GM18868 (cell line): Measurements from ENCODE around the gene PI4KA.
"Not testable (repeated sequence)": the region's sequence is repeated elsewhere in the genome, so short reads cannot be mapped to it uniquely, and the experiment has no call there.

Experiments
- ATAC-seq: cut with Tn5 transposase; IDR thresholded peaks from one replicate; pipeline ENCODE4 v1.9.1; 2021; ENCODE audit warnings: mild to moderate bottlenecking, moderate library complexity; ENCODE audit not compliant: unreplicated experiment

The PI4KA gene

DNA sequence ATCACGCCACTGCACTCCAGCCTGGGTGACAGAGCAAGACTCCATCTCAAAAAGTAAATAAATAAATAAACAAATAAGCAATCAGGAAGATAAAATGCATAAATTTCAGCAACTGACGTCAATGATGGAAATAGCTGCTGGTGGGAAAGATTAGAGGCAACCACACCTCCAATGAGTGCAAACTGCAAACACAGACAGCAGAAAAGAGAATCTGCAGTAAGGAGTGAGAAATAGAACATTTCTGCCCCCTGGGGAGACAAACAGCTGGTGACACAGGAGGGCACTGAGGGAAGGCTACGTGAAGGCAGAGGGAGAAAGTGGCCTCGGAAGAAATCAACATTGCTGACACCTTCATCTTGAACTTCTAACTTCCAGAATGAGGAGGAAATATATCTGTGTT is 6.5 kb downstream of the PI4KA start:
- ATAC-seq = no peak

DNA sequence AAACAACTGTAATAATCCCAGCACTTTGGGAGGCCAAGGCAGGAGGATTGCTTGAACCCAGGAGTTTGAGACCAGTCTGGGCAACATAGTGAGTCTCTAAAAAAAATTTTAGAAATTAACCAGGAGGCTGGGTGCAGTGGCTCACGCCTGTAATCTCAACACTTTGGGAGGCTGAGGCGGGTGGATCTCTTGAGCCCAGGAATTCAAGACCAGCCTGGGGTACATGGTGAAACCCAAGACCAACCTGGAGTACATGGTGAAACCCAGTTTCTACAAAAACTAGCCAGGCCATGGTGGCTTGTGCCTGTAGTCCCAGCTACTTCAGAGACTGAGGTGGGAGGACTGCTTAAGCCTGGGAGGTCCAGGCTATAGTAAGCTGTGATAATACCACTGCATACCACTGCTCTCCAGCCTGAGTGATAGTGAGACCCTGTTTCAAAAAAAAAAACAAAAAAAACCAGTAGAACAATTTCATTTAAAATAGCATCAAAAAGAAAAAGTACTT is 11.2 kb downstream of the PI4KA start:
- ATAC-seq = no peak

DNA sequence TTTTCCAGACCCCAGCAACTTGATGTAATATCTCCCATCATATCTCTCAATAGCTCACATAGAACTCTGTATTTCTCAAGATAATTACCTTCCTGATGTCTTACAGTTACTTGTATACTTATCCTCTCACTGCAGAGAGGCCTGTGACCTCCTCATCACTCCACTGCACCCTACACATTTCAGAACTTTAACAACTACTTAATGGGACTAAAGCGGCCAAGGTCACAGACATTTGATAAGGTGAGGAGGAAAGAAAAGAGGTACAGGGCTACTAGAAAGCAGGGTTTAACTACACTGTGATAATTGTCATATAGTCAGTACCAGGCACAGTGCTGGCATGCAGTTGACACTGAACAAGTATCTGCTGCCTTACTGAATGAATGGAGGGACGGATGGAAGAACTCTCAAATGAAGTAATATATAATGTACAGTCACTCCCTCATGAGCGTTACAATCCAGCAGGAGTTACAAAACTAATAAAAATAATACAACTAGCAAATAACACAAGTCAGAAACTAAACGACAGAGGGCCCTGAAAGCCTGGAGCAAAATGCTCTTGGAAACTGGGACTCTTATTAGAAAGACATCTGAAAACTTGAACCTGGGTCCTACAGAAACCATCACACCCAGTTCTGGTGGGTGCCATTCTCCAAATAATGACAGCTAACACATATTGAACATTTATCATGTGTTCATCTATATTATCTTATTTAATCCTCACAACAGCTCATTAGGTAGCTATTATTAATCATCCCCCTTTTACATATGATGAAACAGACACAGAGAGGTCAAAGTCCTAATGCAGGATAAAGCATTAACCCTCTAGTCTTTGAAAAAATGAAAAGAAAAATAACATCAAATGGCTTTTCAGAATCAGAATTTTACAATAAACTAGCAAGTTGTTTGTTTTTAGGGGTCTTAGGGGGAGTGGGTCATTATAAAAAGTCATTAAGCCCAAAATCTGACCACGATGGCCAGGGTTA is 14.3 kb downstream of the PI4KA start:
- no peak for ATAC-seq

DNA sequence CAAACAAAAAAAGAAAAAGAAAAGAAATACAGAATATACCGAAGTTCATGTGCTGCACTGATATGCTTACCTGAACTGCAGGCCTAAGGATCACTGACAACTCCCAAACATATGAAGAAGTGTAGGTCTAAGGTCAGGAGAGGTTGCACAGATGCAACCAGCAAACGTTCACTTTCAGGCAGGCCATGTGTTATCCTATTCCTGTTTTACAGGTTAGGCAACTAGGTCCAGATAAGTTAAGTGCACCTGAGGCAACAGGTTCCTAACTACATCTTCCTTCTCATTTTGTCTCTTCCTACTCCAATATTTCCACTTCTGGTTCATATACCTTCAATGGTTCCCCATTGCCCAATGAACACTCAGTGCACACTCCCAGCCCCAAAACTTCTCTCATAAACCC is 15.1 kb downstream of the PI4KA start:
- ATAC-seq = no peak

DNA sequence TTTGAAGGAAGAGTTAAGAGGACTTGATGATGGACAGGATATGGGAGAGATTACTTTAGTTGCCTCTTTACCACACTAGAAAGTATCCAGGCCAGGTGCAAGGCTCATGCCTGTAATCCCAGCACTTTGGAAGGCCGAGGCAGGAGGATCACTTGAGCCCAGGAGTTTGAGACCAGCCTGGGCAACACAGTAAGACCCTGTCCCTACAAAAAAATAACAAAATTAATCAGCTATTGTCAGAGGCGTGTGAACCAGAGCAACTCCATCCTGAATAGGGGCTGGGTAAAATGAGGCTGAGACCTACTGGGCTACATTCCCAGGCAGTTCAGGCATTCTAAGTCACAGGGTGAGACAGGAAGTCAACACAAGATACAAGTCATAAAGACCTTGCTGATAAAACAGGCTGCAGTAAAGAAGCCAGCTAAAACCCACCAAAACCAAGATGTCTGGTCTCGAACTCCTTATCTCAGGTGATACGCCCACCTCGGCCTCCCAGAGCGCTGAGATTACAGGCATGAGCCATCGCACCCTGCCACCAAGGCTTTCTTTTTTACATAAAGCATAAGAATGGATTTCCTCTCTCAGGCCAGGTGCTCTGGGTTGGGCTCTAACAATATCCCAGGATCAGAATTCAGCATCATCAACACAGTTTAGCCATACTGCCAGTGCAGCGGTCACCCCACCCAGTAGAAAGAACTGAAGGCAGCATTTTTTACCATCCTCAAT is 17.8 kb downstream of the PI4KA start:
- ATAC-seq = no peak

DNA sequence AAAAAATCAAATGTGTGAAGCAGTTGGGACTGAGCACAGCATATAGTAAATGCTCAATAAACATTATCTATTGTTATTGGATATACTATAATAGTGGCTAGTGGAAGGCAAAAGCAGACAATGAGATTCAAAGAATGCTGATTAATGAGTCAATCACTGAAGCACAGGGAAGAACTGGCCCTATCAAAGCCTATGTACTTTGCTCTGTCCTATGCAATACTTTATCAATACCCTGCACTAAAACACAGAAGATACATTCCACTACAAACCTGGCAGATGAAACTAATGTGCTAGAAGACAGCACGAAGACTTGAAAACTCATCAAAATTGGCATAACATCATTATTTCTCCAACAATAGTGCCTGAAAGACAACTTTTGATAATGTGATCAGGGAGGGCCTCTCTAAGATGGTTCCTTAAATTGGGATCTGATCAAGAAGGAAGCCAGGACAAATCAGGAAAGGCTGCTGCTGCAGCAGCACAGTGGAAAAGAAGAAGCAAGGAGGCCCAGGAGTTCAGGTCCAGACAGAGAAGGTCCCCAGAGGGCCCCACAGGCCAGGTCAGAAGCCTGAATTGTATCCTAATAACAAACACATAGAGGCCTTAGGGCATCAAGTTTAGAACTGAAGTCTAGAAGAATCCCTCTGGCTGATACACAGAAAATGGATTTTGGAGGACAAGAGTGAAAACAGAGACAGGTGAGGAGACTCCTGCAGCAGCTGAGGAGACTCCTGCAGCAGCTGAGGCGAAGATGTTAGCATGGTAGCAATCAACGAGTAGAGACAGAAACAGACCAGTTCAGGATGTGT is 18.6 kb downstream of the PI4KA start:
- ATAC-seq = no peak

DNA sequence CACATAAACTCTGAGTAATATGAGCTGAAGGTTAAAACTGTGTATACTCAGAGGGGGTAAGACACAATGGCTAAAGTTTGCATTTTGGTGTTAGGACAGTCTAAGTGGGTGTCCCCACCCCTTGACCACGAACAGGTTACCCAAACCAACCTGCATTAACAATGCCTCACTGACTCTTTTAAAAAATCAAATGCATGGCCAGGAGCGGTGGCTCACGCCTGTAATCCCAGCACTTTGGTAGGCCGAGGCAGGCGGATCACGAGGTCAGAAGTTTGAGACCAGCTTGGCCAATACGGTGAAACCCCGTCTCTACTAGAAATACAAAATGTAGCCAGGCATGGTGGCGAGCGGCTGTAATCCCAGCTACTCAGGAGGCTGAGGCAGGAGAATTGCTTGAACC is 19.3 kb downstream of the PI4KA start:
- not testable (repeated sequence) for ATAC-seq

DNA sequence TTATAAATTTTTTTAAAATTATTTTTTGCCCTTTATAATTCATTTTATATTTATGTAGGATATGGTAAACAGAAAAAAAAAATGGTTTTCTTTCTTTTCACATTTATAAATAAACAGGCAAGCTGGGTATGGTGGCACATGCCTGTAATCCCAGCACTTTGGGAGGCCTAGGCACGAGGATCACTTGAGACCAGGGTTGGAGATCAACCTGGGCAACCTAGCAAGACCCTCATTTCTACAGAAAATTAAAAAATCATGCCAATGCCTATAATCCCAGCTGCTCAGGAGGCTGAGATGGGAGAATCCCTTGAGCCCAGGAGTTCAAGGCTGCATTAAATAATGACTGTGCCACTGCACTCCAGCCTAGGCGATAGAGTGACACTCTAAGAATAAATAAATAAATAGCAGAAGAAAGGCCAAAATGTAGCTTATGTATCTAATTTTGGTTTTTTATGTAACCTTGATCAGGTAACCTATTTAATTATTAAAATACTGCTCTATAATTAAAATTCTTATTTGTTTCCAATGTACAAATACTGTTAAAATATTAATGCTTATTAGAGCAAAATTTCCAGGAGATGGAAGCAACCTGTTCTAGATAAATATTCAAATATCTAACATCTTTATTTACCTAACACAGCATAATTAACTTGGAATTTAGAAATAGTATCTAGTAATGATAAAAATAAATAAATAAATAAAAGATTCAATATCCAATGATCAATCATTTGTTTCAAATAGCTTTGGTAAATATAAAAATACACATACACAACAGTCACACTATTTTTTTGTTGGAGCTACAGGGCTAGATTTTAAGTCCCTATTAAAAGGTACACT is 21.4 kb downstream of the PI4KA start:
- no peak for ATAC-seq

DNA sequence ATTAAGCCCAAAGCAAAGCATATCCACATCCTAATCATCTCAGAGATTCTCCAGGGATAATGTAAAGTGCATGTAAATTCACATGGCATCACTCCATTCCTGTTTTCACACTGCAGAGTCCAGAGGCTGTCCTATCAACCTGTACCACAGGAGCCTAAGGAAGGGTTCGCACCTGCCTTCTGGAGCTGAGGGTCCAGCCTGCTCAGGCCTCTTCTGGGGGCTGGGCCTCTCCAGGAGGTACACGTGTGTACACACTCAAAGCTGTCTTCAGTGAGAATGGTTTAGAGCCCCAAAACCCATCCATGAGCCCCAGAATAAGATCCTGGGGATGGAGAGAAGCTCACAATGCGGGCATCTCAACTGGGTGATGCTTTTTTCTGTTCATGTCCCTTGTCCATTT is 23.9 kb downstream of the PI4KA start:
- ATAC-seq = no peak

DNA sequence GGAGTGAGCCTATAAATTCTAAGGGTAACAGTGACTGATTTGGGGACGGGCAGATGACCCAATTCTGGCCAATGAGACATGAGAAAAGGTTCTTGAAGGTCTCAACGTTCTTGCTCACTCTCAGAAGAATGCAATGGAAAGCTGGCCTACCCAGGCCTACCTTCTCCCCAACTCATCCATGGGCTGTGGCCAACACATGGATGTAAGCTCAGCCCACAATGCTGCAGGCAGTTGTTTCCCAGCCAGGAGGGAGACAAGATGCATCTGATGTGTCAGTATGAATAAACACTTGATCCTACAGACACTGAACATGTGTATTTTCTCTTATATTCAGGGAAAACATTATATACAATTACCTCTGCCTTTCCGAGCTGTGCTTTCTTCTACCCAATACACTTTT is 24.4 kb downstream of the PI4KA start:
- ATAC-seq = no peak

DNA sequence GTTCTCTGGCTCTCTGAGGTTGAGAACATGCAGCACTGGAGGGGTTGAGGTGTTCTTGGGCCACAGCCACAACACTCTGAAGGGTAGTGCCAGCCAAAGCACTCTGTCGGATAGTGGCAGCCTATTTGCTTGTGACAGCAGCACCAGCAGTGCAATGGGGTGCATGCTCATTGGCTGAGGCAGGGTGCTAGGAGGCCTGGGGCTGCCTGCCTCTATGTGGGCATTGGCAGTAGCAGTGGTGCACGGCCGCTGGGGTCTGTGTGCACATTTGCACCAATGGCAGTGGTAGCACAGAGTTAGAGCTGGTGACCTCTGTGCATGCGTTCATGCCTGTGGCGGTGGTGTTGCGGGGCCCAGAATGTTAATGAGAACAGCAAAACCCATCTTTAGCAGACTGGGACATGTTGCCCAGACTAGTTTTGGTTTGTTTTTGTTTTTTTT is 25.4 kb downstream of the PI4KA start:
- no peak for ATAC-seq

DNA sequence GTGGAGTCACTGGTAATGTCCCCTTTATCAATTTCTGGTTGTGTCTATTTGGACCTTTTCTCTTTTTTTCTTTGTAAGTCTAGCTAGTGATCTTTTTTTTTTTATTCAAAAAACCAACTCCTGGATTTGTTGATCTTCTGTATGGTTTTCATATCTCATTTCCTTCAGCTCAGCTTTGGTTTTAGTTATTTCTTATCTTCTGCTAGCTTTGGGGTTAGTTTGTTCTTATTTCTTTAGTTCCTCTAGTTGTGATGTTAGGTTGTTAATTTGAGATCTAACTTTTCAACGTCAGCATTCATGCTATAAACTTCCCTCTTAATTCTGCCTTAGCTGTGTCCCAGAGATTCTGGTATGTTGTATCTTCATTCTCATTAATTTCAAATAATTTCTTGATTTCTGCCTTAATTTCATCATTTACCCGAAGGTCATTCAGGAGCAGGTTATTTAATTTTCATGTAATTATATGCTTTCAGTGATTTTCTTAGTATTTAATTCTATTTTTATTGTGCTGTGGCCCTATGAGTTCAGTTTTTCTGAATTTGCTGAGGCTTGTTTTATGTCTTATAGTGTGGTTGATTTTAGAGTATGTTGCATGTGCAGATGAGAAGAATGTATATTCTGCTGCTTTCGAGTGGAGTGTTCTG is 29.0 kb downstream of the PI4KA start:
- no peak for ATAC-seq

DNA sequence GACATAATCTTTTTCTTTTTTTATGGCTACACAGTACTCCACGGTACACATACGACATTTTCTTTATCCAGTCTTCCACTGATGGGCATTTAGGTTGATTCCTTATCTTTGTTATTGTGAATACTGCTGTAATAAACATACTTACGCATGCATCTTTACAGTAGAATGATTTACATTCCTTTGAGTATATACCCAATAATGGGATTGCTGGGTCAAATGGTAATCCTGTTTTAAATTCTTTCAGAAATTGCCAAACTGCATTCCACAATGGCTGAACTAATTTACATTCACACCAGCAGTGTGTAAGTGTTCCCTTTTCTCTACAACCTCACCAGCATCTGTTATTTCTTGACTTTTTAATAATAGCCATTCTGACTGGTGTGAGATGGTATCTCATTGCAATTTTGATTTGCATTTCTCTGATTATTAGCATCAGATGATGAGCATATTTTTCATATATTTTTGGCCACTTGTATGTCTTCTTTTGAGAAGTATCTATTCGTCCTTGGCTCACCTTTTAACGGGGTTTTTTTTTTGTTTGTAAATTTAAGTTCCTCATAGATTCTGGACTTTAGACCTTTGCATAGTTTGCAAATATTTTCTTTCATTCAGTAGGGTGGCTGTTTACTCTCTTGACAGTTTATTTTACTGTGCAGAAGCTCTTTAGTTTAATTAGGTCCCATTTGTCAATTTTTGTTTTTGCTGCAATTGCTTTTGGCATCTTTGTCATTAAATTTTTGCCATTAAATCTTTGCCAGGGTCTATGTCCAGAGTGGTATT is 32.0 kb downstream of the PI4KA start:
- ATAC-seq = not testable (repeated sequence)

DNA sequence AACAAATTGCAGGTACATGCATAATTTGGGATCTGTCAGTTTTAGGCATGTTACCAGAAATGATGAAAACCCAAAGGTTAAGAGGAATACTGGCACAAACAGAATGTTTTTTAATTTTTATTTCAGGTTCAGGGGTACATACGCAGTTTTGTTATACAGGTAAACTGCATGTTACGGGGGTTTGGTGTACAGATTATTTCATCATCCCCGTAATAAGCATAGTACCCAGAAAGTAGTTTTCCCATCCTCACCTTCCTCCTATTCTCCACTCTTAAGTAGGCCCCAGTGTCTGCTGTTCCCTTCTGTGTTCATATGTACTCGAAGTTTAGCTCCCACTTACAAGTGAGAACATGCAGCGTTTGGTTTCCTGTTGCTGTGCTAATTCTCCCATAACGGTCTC is 33.0 kb downstream of the PI4KA start:
- ATAC-seq = no peak

DNA sequence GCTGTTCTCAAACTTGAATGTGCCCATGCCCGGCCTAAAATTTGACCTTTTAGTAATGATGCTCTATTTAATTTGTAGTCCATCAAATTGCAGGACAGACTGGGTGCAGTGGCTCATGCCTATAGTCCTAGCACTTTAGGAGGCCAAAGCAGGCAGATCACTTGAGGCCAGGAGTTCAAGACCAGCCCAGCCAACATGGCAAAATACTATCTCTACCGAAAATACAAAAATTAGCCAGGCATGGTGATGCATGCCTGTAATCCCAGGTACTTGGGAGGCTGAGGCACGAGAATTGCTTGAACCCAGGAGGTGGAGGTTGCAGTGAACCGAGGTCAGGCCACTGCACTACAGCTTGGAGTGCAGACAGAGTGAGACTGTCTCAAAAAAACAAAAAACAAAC is 33.4 kb downstream of the PI4KA start:
- not testable (repeated sequence) for ATAC-seq

DNA sequence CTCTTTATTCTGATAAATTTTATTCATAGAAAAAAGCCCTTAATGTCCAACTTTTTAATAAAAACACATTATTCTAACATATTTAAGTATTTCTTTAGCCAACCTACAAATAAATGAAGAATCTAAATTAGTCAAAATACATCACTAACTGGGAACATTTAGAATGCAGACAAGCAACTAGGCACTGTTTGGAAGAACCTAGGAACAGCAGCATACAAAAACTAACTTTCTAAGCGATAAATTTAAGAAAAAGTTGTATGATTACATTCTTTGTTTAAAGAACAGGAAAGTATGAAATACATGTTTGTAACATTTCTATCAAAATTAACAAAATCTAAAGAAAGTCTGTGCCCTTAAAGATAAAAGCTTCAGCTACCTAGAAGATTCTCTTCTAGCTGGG is 35.3 kb downstream of the PI4KA start:
- no peak for ATAC-seq

DNA sequence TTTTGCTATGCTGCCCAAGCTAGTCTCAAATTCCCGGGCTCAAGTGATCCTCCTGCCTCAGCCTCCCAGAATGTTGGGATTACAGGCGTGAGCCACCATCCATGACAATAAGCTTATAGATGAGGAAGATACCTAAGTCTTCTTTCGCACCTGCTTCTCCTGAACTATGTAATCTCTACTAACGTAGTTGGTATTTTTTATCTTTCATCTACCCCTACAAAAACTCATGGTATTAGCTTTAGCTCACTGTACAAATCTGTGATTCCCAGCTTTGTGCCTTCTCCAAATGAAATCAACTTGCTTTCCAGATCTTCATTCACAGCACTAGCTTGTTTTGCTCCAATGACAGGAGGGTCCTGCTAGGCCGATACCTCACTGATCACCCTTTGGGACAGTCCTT is 36.4 kb downstream of the PI4KA start:
- no peak for ATAC-seq

DNA sequence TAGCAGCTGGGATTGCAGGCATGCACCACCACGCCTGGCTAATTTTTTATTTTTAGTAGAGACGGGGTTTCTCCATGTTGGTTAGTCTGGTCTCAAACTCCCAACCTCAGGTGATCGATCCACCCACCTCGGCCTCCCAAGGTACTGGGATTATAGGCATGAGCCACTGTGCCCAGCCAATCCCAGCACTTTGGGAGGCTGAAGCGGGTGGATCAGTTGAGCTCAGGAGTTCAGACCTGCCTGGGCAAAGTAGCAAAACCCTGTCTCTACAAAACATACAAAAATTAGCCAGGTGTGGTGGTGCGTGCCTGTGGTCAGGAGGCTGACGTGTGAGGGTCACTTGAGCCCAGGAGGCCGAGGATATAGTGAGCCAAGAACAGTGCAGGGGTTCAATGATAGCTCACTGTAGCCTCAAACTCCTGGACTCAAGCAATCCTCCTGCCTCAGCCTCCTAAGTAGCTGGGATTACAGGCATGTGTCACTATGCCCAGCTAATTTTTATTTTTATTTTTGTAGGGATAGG is 36.8 kb downstream of the PI4KA start:
- not testable (repeated sequence) for ATAC-seq

DNA sequence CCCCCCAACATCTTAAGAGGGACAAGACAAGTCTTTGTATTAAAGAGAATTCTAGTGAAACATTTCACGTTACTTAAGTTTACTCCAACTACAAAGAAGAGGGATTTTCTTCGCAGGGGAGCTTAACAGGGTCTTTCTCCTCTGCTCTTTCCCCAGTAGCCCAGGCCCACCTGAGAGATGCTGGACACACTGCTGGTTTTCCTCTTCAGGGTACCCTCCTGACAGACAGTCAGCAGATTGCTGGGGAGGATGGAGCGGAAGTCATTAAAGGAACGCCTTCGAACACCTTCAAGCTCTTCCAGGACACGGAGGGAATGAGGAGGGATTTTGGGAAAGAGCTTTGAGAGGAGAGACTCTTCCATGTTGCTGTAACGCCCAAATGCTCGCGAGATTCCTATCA is 39.1 kb downstream of the PI4KA start:
- no peak for ATAC-seq
